ENCODE results near the gene DEPDC7.
"Not testable (repeated sequence)": the region's sequence is repeated elsewhere in the genome, so short reads cannot be mapped to it uniquely, and the experiment has no call there.

DEPDC7 gene

GRCh38 chr11:33027233-33027632, 11.6 kb downstream of the DEPDC7 start:
- no peak for DNase-seq (ENCODE audit: low read depth)
- no peak for TF ChIP-seq POLR2A (IDR thresholded peaks at IDR 0.05; ENCODE audit: extremely low read depth, insufficient read length)
- TF ChIP-seq MYC (IDR thresholded peaks at IDR 0.05; ENCODE audit: low read depth, low read length), result no peak
- no peak for TF ChIP-seq CTCF (IDR thresholded peaks at IDR 0.05; ENCODE audit: low read depth, low read length)
- no peak for TF ChIP-seq MAX (IDR thresholded peaks at IDR 0.05; ENCODE audit: low read depth, low read length)
- no peak overlapping the region for H3K4me3 ChIP-seq (ENCODE audit: low read depth, low read length)

GRCh38 chr11:33027846-33028536, 12.3 kb downstream of the DEPDC7 start:
- TF ChIP-seq MAX (IDR thresholded peaks at IDR 0.05; ENCODE audit: low read depth, low read length), result no peak
- no peak for TF ChIP-seq CTCF (IDR thresholded peaks at IDR 0.05; ENCODE audit: low read depth, low read length)
- no peak for TF ChIP-seq POLR2A (IDR thresholded peaks at IDR 0.05; ENCODE audit: extremely low read depth, insufficient read length)
- no peak for TF ChIP-seq MYC (IDR thresholded peaks at IDR 0.05; ENCODE audit: low read depth, low read length)
- H3K4me3 ChIP-seq (ENCODE audit: low read depth, low read length), result no peak overlapping the region
- DNase-seq (ENCODE audit: low read depth), result no peak

- H3K4me3 ChIP-seq (ENCODE audit: low read depth, low read length), result no peak overlapping the region
- TF ChIP-seq POLR2A (IDR thresholded peaks at IDR 0.05; ENCODE audit: extremely low read depth, insufficient read length) (no peak), MAX (IDR thresholded peaks at IDR 0.05; ENCODE audit: low read depth, low read length) (no peak), CTCF (IDR thresholded peaks at IDR 0.05; ENCODE audit: low read depth, low read length) (no peak), MYC (IDR thresholded peaks at IDR 0.05; ENCODE audit: low read depth, low read length) (no peak)
- DNase-seq (ENCODE audit: low read depth), result no peak
Observed at GRCh38 chr11:33028537-33028914, 12.8 kb downstream of the DEPDC7 start.

GRCh38 chr11:33029218-33029617, 13.5 kb downstream of the DEPDC7 start:
- not testable (repeated sequence) for H3K4me3 ChIP-seq (ENCODE audit: low read depth, low read length); DNase-seq (ENCODE audit: low read depth)

GRCh38 chr11:33033493-33033892, 17.8 kb downstream of the DEPDC7 start:
- no peak for TF ChIP-seq MAX (IDR thresholded peaks at IDR 0.05; ENCODE audit: low read depth, low read length)
- no peak for TF ChIP-seq MYC (IDR thresholded peaks at IDR 0.05; ENCODE audit: low read depth, low read length)
- no peak for TF ChIP-seq POLR2A (IDR thresholded peaks at IDR 0.05; ENCODE audit: extremely low read depth, insufficient read length)
- no peak for TF ChIP-seq CTCF (IDR thresholded peaks at IDR 0.05; ENCODE audit: low read depth, low read length)
- H3K4me3 ChIP-seq (ENCODE audit: low read depth, low read length), result no peak overlapping the region
- no peak for DNase-seq (ENCODE audit: low read depth)

- TF ChIP-seq POLR2A (IDR thresholded peaks at IDR 0.05; ENCODE audit: extremely low read depth, insufficient read length), result no peak
- TF ChIP-seq MYC (IDR thresholded peaks at IDR 0.05; ENCODE audit: low read depth, low read length), result no peak
- TF ChIP-seq MAX (IDR thresholded peaks at IDR 0.05; ENCODE audit: low read depth, low read length), result no peak
- TF ChIP-seq CTCF (IDR thresholded peaks at IDR 0.05; ENCODE audit: low read depth, low read length), result no peak
- DNase-seq (ENCODE audit: low read depth), result no peak
- no peak overlapping the region for H3K4me3 ChIP-seq (ENCODE audit: low read depth, low read length)
Observed at GRCh38 chr11:33035011-33035410, 19.3 kb downstream of the DEPDC7 start.

All from NB4 (cell line).